Mucosa of stomach (tissue), 1 donor: ENCODE results near the gene RASA2.

Experiments used
- H3K27me3 ChIP-seq: one replicate; pipeline ENCODE4 v1.7.0; 2013; ENCODE audit warnings: mild to moderate bottlenecking, low read length; ENCODE audit not compliant: control insufficient read depth, insufficient read depth
- H3K36me3 ChIP-seq: one replicate; pipeline ENCODE4 v1.7.0; 2013; ENCODE audit warnings: low read length; ENCODE audit not compliant: control insufficient read depth, insufficient read depth
- H3K4me1 ChIP-seq: one replicate; pipeline ENCODE4 v1.7.0; 2013; ENCODE audit warnings: mild to moderate bottlenecking, low read length; ENCODE audit not compliant: control insufficient read depth, insufficient read depth
- H3K4me3 ChIP-seq: one replicate; pipeline ENCODE4 v1.7.0; 2013; ENCODE audit warnings: low read length
- H3K9ac ChIP-seq: one replicate; pipeline ENCODE4 v1.7.0; 2013; ENCODE audit warnings: mild to moderate bottlenecking, low read length, moderate library complexity
- H3K9me3 ChIP-seq: one replicate; pipeline ENCODE4 v1.7.0; 2013; ENCODE audit warnings: mild to moderate bottlenecking, low read length, moderate library complexity; ENCODE audit not compliant: control insufficient read depth
- donor health status: Pancreatic carcinoma.

The RASA2 gene

GRCh38 chr3:141544697-141545096, 57.9 kb downstream of the RASA2 start:
- no peaks in the 10 kb centered on the region for H3K4me1 ChIP-seq
- H3K4me3 ChIP-seq = no peak overlapping the region
- no peaks in the 10 kb centered on the region for H3K27me3 ChIP-seq
- no peaks in the 10 kb centered on the region for H3K36me3 ChIP-seq
- H3K9ac ChIP-seq = no peak overlapping the region
- H3K9me3 ChIP-seq = no peaks in the 10 kb centered on the region

- H3K27me3 ChIP-seq = no peaks in the 10 kb centered on the region
- no peaks in the 10 kb centered on the region for H3K9me3 ChIP-seq
- no peaks in the 10 kb centered on the region for H3K4me1 ChIP-seq
- no peak overlapping the region for H3K4me3 ChIP-seq
- no peaks in the 10 kb centered on the region for H3K36me3 ChIP-seq
- no peak overlapping the region for H3K9ac ChIP-seq
These were observed 59.3 kb downstream of the RASA2 start for GRCh38 chr3:141546081-141546480.

- Histone ChIP-seq H3K36me3 (no peaks in the 10 kb centered on the region), H3K4me1 (no peaks in the 10 kb centered on the region), H3K9me3 (no peaks in the 10 kb centered on the region), H3K4me3 (no peak overlapping the region), H3K27me3 (no peaks in the 10 kb centered on the region), H3K9ac (no peak overlapping the region)
These were observed 59.8 kb downstream of the RASA2 start for GRCh38 chr3:141546586-141546985.

- Histone ChIP-seq H3K27me3 (no peaks in the 10 kb centered on the region), H3K9ac (no peak overlapping the region), H3K9me3 (no peaks in the 10 kb centered on the region), H3K36me3 (no peaks in the 10 kb centered on the region), H3K4me3 (no peak overlapping the region), H3K4me1 (no peaks in the 10 kb centered on the region)
These were observed 61.0 kb downstream of the RASA2 start for GRCh38 chr3:141547791-141548190.

- no peaks in the 10 kb centered on the region for H3K27me3 ChIP-seq
- H3K36me3 ChIP-seq = no peaks in the 10 kb centered on the region
- no peaks in the 10 kb centered on the region for H3K9me3 ChIP-seq
- no peak overlapping the region for H3K4me3 ChIP-seq
- no peaks in the 10 kb centered on the region for H3K4me1 ChIP-seq
- no peak overlapping the region for H3K9ac ChIP-seq
These were observed 64.3 kb downstream of the RASA2 start for GRCh38 chr3:141550926-141551665.

GRCh38 chr3:141552440-141552991, 65.7 kb downstream of the RASA2 start:
- Histone ChIP-seq H3K27me3 (no peaks in the 10 kb centered on the region), H3K4me3 (no peak overlapping the region), H3K36me3 (no peaks in the 10 kb centered on the region), H3K9ac (no peak overlapping the region), H3K4me1 (no peaks in the 10 kb centered on the region), H3K9me3 (no peaks in the 10 kb centered on the region)

- Histone ChIP-seq H3K9ac (no peak overlapping the region), H3K4me1 (no peaks in the 10 kb centered on the region), H3K4me3 (no peak overlapping the region), H3K9me3 (no peaks in the 10 kb centered on the region), H3K27me3 (no peaks in the 10 kb centered on the region), H3K36me3 (no peaks in the 10 kb centered on the region)
These were observed 66.2 kb downstream of the RASA2 start for GRCh38 chr3:141553055-141553454.

- no peak overlapping the region for H3K9ac ChIP-seq
- no peak overlapping the region for H3K4me3 ChIP-seq
- H3K36me3 ChIP-seq = no peaks in the 10 kb centered on the region
- no peaks in the 10 kb centered on the region for H3K9me3 ChIP-seq
- H3K27me3 ChIP-seq = no peaks in the 10 kb centered on the region
- no peaks in the 10 kb centered on the region for H3K4me1 ChIP-seq
These were observed 69.2 kb downstream of the RASA2 start for GRCh38 chr3:141556034-141556433.

GRCh38 chr3:141557961-141558706, 71.3 kb downstream of the RASA2 start:
- Histone ChIP-seq H3K36me3 (no peaks in the 10 kb centered on the region), H3K4me3 (no peak overlapping the region), H3K9me3 (no peaks in the 10 kb centered on the region), H3K27me3 (no peaks in the 10 kb centered on the region), H3K4me1 (no peaks in the 10 kb centered on the region), H3K9ac (no peak overlapping the region)

- Histone ChIP-seq H3K9ac (no peak overlapping the region), H3K9me3 (no peaks in the 10 kb centered on the region), H3K4me3 (no peak overlapping the region), H3K36me3 (no peaks in the 10 kb centered on the region), H3K4me1 (no peaks in the 10 kb centered on the region), H3K27me3 (no peaks in the 10 kb centered on the region)
These were observed 74.7 kb downstream of the RASA2 start for GRCh38 chr3:141561426-141562034.

GRCh38 chr3:141564241-141564640, 77.4 kb downstream of the RASA2 start:
- Histone ChIP-seq H3K9me3 (no peaks in the 10 kb centered on the region), H3K27me3 (no peaks in the 10 kb centered on the region), H3K36me3 (no peaks in the 10 kb centered on the region), H3K4me3 (no peak overlapping the region), H3K4me1 (no peaks in the 10 kb centered on the region), H3K9ac (no peak overlapping the region)

GRCh38 chr3:141570068-141570467, 83.2 kb downstream of the RASA2 start:
- Histone ChIP-seq H3K9me3 (no peaks in the 10 kb centered on the region), H3K36me3 (no peaks in the 10 kb centered on the region), H3K4me1 (no peaks in the 10 kb centered on the region), H3K27me3 (no peaks in the 10 kb centered on the region), H3K4me3 (no peak overlapping the region), H3K9ac (no peak overlapping the region)
